ENCODE measurements around the gene PACSIN3. TPM values are rescaled to one million over a fixed set of nuclear protein-coding genes. Genes with fewer than 3 reads are reported as not detected.

Gene PACSIN3
- total and polyA plus RNA-seq, 2 donors (not counting 3 experiments of a cell fraction or from before 2014, with no cell fraction given) = 15.2 to 27.2 TPM

DNA sequence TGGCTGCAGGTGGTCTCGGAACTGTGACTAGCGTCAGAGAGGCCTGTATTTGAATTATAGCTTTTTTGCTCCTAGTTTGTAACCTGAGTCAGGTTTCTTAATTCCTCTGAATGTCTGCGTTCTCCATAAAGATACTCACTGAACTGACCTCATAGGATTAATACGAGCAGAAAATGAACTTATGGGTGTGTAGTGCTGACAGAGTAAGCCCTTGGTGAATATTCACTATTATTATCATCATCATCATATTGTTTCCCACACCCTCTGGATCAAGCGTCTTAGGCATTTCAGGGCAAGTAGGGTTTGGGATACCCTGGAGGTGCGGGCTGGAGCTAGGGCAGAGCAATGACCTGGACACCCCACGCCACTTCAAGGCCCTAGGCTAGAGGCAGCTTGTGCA lies 38.6 kb downstream of the PACSIN3 start:
- no peak overlapping the region for H2AFZ ChIP-seq (ENCODE audit: low read depth, low read length)
- H3K27me3 ChIP-seq (ENCODE audit: control insufficient read depth in 2 of 2, insufficient read depth in 2 of 2, low read length in 2 of 2) = no peaks in the 10 kb centered on the region
- no peak overlapping the region for H3K27ac ChIP-seq (ENCODE audit: insufficient read depth, low read depth, low read length)
- BruUV-seq (replicated peaks) = no TSS peak
- intact Hi-C loops (cut with micrococcal nuclease) (no loop called here), dilution Hi-C loops (cut with MboI; ENCODE audit: extremely low pct_ligation_motif_present, low sequenced_read_pairs) (no loop called here)
- no peak overlapping the region for H3K4me2 ChIP-seq (ENCODE audit: insufficient read depth, low read length)
- TF ChIP-seq POLR2A (IDR thresholded peaks at IDR 0.05; ENCODE audit: low read depth, low read length) (no peak), MYC (IDR thresholded peaks at IDR 0.05; ENCODE audit: low read depth, low read length) (no peak), POLR2AphosphoS5 (IDR thresholded peaks at IDR 0.05; ENCODE audit: insufficient read depth, low read depth, low read length) (no peak), FOS (IDR thresholded peaks at IDR 0.05; ENCODE audit: borderline replicate concordance, insufficient read depth, low read length) (no peak), GATA2 (IDR thresholded peaks at IDR 0.05; ENCODE audit: insufficient read depth, insufficient read length, low read depth, low read length) (no peak), JUN (IDR thresholded peaks at IDR 0.05; ENCODE audit: borderline replicate concordance, insufficient read depth, insufficient read length, low read depth) (no peak), CTCF (IDR thresholded peaks at IDR 0.05; ENCODE audit: extremely low read depth in 1 of 2, insufficient read depth in 1 of 2, low read depth in 1 of 2, low read length in 2 of 2) (no peak), EZH2 (IDR thresholded peaks at IDR 0.05; ENCODE audit: borderline replicate concordance, low read depth, low read length, severe bottlenecking) (no peak)
- TF ChIP-seq, protein P1, sequence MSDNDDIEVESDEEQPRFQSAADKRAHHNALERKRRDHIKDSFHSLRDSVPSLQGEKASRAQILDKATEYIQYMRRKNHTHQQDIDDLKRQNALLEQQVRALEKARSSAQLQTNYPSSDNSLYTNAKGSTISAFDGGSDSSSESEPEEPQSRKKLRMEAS (IDR thresholded peaks at IDR 0.05; ENCODE audit: insufficient read depth, insufficient read length) = no peak
- no peaks in the 10 kb centered on the region for H3K9me1 ChIP-seq (replicated peaks; ENCODE audit: control insufficient read depth, extremely low read depth, insufficient read depth, low read length)
- no peak overlapping the region for H3K4me3 ChIP-seq (replicated peaks in 1 of 3; ENCODE audit: insufficient read depth in 1 of 3, low read depth in 1 of 3, low read length in 3 of 3)
- CTCF ChIA-PET = interaction anchor here (1.6 kb wide), 1 partner anchor 13 kb away, joined by 4 read pairs; no protein-coding TSS in a partner anchor
- no peaks in the 10 kb centered on the region for H4K20me1 ChIP-seq (replicated peaks; ENCODE audit: control insufficient read depth, extremely low read depth, insufficient read depth, low read length)
- no peak for FAIRE-seq
- H3K4me1 ChIP-seq (ENCODE audit: control insufficient read depth, extremely low read depth, insufficient read depth, low read length) = no peaks in the 10 kb centered on the region
- no peak for DNase-seq (ENCODE audit: low read depth, low spot score)
- H3K9ac ChIP-seq (replicated peaks; ENCODE audit: extremely low read depth, insufficient read depth, low read length) = no peak overlapping the region
- no peaks in the 10 kb centered on the region for H3K9me3 ChIP-seq (replicated peaks; ENCODE audit: control insufficient read depth, insufficient read depth, low read length)
- H3K36me3 ChIP-seq (ENCODE audit: control insufficient read depth in 2 of 2, extremely low read depth in 1 of 2, insufficient read depth in 2 of 2, low read length in 2 of 2) = peaks cover 0 to 2% of the 10 kb centered on the region in 2 experiments
- no peaks in the 10 kb centered on the region for H3K79me2 ChIP-seq (ENCODE audit: control insufficient read depth, insufficient read depth, low read length)
- POLR2A ChIA-PET = no interaction called here

All from endothelial cell of umbilical vein (primary cell).